ENCODE data around the gene KIF13A. TPM values are rescaled to one million over a fixed set of nuclear protein-coding genes. Genes with fewer than 3 reads are reported as not detected.

KIF13A gene
- total and polyA plus RNA-seq, 4 donors, result 4.3 to 28.1 (median 10.6) TPM

GRCh38 chr6:17883665-17884497 lies 103.6 kb downstream of the KIF13A start:
- no peaks in the 10 kb centered on the region for H3K27me3 ChIP-seq (ENCODE audit: control insufficient read depth in 4 of 4, insufficient read depth in 4 of 4, low read length in 3 of 4)
- no peak overlapping the region for H3K27ac ChIP-seq (ENCODE audit: low read depth in 1 of 2, low read length in 2 of 2)
- H3K36me3 ChIP-seq (ENCODE audit: control insufficient read depth in 4 of 4, insufficient read depth in 3 of 4, low read depth in 1 of 4, low read length in 3 of 4), result peaks cover 0 to 2% (median 0%) of the 10 kb centered on the region in 4 donors
- TF ChIP-seq HNF4G (IDR thresholded peaks at IDR 0.05) (no peak), REST (IDR thresholded peaks at IDR 0.05) (no peak), CTCF (IDR thresholded peaks at IDR 0.05; ENCODE audit: low read depth, low read length, missing input control) (no peak), FOXA2 (IDR thresholded peaks at IDR 0.05) (no peak), FOXA1 (IDR thresholded peaks at IDR 0.05) (no peak), SP1 (IDR thresholded peaks at IDR 0.05) (no peak), TAF1 (conservative IDR thresholded peaks at IDR 0.05) (no peak), NR2F2 (IDR thresholded peaks at IDR 0.05) (no peak), EGR1 (IDR thresholded peaks at IDR 0.05; ENCODE audit: low read depth in 2 of 2) (no peak)
- no peaks in the 10 kb centered on the region for H3K9me3 ChIP-seq (ENCODE audit: control insufficient read depth in 4 of 4, low read length in 3 of 4)
- WGBS, result 94% methylated on average over 2 of the region's 2 CpGs
- H3K4me3 ChIP-seq (ENCODE audit: low read depth in 1 of 3, low read length in 3 of 3), result no peak overlapping the region
- H3K4me1 ChIP-seq (ENCODE audit: control insufficient read depth in 4 of 4, insufficient read depth in 4 of 4, low read length in 3 of 4), result peaks cover 0 to 3% (median 3%) of the 10 kb centered on the region in 4 donors
- no peak overlapping the region for H3K9ac ChIP-seq (ENCODE audit: low read depth in 1 of 2, low read length in 2 of 2)
- no peak for DNase-seq (ENCODE audit: low spot score)

DNA sequence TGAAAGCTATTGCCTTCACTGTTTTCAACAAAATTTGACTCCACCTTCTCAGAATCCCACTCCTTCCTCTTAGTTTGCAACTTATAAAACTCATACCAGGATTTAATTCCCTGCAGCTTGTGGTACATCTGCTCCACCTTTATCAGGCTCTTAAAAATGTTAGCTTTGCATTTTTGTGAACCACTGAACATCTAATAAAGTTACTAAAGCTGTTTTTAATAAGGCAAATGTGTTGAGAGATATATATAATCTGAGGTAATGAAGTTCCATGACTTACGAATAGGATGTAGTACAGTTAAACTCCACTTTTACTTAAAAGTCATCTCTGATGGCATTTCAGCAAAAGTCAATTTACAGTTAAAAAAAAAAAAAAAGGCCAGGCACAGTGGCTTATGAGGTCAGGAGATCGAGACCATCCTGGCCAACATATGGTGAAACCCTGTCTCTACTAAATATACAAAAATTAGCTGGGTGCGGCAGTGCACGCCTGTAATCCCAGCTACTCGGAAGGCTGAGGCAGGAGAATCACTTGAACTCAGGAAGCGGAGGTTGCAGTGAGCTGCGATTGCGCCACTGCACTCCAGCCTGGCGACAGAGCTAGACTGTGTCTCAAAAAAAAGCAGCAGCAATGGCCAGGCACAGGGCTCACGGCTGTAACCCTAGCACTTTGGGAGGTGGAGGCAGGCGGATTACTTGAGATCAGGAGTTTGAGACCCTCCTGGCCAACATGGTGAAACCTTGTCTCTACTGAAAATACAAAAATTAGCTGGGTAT lies 106.2 kb downstream of the KIF13A start:
- Histone ChIP-seq H3K36me3 (ENCODE audit: control insufficient read depth in 4 of 4, insufficient read depth in 3 of 4, low read depth in 1 of 4, low read length in 3 of 4) (peaks cover 0 to 2% (median 0%) of the 10 kb centered on the region in 4 donors), H3K4me3 (ENCODE audit: low read depth in 1 of 3, low read length in 3 of 3) (no peak overlapping the region), H3K4me1 (ENCODE audit: control insufficient read depth in 4 of 4, insufficient read depth in 4 of 4, low read length in 3 of 4) (peaks cover 0 to 4% (median 3%) of the 10 kb centered on the region in 4 donors), H3K9ac (ENCODE audit: low read depth in 1 of 2, low read length in 2 of 2) (no peak overlapping the region), H3K9me3 (ENCODE audit: control insufficient read depth in 4 of 4, low read length in 3 of 4) (no peaks in the 10 kb centered on the region), H3K27ac (ENCODE audit: low read depth in 1 of 2, low read length in 2 of 2) (no peak overlapping the region), H3K27me3 (ENCODE audit: control insufficient read depth in 4 of 4, insufficient read depth in 4 of 4, low read length in 3 of 4) (no peaks in the 10 kb centered on the region)
- 87% methylated on average over 11 of the region's 11 CpGs for WGBS
- no peak for DNase-seq (ENCODE audit: low spot score)
- no peak for TF ChIP-seq CTCF (IDR thresholded peaks at IDR 0.05; ENCODE audit: low read depth, low read length, missing input control)
- no peak for TF ChIP-seq EGR1 (IDR thresholded peaks at IDR 0.05; ENCODE audit: low read depth in 2 of 2)
- TF ChIP-seq ATF3 (IDR thresholded peaks at IDR 0.05), result no peak
- no peak for TF ChIP-seq RAD21 (IDR thresholded peaks at IDR 0.05)
- no peak for TF ChIP-seq GABPA (IDR thresholded peaks at IDR 0.05 in 1 of 2, conservative IDR thresholded peaks at IDR 0.05 in 1 of 2)
- TF ChIP-seq TAF1 (conservative IDR thresholded peaks at IDR 0.05), result no peak
- no peak for TF ChIP-seq NR2F2 (IDR thresholded peaks at IDR 0.05)
- no peak for TF ChIP-seq FOXA2 (IDR thresholded peaks at IDR 0.05)
- no peak for TF ChIP-seq HNF4A (conservative IDR thresholded peaks at IDR 0.05)
- TF ChIP-seq, protein P1, sequence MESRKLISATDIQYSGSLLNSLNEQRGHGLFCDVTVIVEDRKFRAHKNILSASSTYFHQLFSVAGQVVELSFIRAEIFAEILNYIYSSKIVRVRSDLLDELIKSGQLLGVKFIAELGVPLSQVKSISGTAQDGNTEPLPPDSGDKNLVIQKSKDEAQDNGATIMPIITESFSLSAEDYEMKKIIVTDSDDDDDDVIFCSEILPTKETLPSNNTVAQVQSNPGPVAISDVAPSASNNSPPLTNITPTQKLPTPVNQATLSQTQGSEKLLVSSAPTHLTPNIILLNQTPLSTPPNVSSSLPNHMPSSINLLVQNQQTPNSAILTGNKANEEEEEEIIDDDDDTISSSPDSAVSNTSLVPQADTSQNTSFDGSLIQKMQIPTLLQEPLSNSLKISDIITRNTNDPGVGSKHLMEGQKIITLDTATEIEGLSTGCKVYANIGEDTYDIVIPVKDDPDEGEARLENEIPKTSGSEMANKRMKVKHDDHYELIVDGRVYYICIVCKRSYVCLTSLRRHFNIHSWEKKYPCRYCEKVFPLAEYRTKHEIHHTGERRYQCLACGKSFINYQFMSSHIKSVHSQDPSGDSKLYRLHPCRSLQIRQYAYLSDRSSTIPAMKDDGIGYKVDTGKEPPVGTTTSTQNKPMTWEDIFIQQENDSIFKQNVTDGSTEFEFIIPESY (IDR thresholded peaks at IDR 0.05), result no peak
- no peak for TF ChIP-seq RXRA (IDR thresholded peaks at IDR 0.05)
- no peak for TF ChIP-seq SP1 (IDR thresholded peaks at IDR 0.05)
- TF ChIP-seq MAX (IDR thresholded peaks at IDR 0.05), result no peak
- TF ChIP-seq YY1 (IDR thresholded peaks at IDR 0.05), result no peak
- TF ChIP-seq FOXA1 (IDR thresholded peaks at IDR 0.05), result no peak
- TF ChIP-seq JUND (IDR thresholded peaks at IDR 0.05), result no peak
- TF ChIP-seq HNF4G (IDR thresholded peaks at IDR 0.05), result no peak
